GM21447 (cell line): Measurements from ENCODE around the gene UGT1A3.
"Not testable (repeated sequence)": the region's sequence is repeated elsewhere in the genome, so short reads cannot be mapped to it uniquely, and the experiment has no call there.

Experiments
- ATAC-seq: cut with Tn5 transposase; IDR thresholded peaks from one replicate; pipeline ENCODE4 v1.9.1; 2021; ENCODE audit not compliant: unreplicated experiment

The UGT1A3 gene

DNA sequence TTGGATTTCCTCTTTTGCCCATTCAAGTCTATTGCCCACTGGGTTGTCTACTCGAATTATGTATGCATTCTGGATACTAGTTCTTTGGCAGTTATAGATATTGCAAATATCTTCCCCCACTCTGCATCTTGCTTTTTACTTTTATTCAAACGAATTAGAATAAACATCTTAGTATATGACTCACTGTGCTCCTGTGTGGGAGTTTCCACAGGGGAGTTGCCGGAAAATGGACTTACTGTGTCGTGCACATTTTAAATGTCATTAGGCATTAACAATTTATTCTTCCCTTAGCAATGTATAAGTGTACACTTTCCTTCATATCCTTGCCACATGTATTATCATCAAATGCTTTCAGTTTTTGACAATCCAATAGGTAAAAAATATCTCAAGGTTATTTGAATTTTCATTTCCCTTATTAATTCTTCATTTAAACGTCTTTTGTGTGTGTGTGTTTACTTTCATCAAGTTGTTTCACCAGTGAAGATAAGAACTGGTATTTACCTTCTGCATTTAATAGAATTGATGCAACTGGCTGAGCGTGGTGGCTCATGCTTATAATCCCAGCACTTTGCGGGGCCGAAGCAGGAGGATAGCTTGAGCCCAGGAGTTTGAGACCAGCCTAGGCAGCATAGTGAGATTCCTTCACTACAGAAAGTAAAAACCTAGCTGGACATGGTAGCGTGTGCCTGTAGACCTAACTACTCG, 20.8 kb upstream of the UGT1A3 start:
- no peak for ATAC-seq

DNA sequence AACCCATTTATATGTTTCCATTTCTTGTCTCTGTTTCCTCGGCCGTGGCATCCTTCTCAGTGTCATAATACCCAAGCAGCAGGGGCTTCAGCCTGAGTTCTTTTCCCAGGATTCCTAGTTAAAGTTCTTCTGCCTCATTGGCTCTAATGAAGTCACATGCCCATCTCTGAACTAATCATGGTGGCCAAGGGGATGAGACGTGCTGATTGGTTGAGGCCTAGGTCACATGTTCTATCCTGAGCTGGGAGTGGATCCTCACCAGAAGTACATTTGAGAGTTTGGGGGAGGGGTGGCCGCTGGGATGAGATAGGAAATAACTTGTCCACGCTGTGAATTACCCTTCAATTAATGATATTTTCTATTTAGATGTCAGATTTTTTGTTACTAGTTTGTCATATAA, 19.9 kb upstream of the UGT1A3 start:
- no peak for ATAC-seq

DNA sequence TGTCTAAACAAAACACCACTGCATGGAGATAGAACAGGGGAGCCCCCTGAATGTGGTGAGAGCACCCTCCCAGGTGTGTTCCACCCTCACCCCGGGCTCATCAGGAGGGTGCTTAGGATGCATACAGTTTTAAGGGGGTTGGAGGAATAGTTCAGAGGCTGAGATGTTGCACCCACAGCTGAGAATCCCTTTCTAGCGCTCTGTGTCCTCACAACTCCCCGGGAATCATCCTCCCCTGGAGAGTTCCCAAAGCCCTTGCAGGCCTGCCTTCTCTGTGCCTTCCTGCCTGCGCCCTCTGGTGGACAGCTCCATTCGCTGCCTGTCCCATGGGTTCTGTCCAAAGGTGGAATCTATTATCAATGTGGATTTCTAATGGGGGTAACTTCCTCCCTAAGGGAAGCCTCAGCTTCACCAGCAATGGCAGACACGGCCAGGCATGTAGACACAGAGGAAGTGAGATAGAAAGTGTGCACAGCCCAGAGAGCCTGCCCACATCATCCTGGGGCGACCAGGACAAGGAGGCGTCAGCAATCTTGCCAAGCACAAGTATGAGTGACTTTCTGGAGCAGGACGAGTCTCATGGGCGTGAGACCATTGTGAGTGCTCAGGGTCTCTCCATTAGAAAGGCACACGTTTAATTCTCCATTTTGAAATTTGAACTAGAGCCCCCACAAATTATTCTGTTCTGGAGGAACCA, 17.4 kb upstream of the UGT1A3 start:
- no peak for ATAC-seq

DNA sequence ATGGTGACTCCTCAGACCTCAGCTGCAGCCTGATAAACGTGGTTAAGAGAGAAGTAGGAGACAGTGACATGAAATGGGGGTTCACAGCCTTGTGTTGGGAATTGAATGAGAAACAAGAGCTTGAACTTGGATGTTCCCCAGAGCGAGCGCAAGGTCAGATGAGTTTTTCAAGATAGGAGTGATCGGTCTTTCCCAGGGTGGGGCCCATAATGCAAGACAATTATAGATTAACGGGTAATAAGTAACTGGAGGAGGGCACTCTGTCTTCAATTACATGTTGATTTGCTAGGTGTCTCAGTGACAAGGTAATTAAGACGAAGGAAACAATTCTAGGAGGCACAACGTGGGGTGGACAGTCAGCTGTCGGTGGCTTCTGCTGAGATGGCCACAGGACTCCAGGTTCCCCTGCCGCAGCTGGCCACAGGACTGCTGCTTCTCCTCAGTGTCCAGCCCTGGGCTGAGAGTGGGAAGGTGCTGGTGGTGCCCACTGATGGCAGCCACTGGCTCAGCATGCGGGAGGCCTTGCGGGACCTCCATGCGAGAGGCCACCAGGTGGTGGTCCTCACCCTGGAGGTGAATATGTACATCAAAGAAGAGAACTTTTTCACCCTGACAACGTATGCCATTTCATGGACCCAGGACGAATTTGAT, 16.1 kb upstream of the UGT1A3 start, which contains the start of gene UGT1A5:
UGT1A5 (plus strand) TSS at position 297 of the 651 bp plus-strand sequence; CDS start at position 382, 85 bp downstream.
- no peak for ATAC-seq

DNA sequence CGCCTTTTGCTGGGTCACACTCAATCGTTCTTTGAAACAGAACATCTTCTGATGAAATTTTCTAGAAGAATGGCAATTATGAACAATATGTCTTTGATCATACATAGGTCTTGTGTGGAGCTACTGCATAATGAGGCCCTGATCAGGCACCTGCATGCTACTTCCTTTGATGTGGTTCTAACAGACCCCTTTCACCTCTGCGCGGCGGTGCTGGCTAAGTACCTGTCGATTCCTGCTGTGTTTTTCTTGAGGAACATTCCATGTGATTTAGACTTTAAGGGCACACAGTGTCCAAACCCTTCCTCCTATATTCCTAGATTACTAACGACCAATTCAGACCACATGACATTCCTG, 15.6 kb upstream of the UGT1A3 start:
- ATAC-seq = no peak

DNA sequence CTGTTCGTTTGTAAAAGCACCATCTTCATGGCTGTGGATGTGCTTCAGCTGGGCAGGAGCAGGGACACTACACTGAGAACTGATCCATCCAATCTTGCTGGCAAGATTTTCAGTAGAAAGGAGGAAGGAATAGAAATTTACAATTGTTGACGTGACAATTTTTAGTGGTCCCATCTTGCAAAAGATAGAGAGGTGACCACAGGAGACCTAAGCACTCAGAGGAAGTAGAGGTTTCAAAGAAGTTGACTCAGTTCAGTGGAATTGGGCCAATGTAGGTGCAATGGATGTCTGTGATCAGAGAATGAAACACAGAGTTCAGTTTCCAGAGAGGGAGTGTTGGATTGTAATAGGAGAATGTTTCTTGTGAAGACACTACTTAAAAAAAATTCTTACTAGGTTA, 14.7 kb upstream of the UGT1A3 start:
- ATAC-seq = no peak

DNA sequence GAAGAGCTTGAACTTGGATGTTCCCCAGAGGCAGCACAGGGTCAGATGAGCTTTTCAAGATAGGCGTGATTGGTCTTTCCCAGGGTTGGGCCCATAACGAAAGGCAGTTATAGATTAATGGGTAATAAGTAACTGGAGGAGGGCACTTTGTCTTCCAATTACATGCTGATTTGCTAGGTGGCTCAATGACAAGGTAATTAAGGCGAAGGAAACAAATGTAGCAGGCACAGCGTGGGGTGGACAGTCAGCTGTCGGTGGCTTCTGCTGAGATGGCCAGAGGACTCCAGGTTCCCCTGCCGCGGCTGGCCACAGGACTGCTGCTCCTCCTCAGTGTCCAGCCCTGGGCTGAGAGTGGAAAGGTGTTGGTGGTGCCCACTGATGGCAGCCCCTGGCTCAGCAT, 10.3 kb upstream of the UGT1A3 start, which contains the start of gene UGT1A4:
UGT1A4 (plus strand) TSS at position 185 of the 400 bp plus-strand sequence; CDS start at position 270, 85 bp downstream.
- no peak for ATAC-seq

DNA sequence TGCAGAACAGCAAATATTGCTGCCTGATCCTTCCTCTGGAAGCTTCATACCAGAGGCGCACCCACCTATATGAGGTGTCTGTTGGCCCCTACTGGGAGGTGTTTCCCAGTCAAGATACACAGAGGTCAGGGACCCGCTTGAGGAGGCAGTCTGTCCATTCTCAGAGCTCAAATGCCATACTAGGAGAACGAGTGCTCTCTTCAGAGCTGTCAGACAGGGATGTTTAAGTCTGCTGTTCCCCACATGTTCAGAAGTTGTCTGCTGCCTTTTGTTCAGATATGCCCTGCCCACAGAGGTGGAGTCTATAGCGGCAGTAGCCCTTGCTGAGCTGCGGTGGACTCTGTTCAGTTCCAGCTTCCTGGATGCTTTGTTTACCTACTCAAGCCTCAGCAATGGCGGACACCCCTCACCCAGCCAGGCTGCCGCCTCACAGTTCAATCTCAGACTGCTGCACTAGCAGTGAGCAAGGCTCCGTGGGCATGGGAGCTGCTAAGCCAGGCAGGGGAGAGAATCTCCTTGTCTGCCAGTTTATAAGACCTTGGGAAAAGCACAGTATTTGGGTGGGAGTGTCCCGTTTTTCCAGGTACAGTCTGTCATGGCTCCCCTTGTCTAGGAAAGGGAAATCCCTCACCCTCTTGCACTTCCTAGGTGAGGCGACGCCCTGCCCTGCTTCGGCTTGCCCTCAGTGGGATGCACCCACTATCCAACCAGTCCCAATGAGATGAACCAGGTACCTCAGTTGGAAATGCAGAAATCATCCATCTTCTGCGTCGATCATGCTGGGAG, 8.2 kb downstream of the UGT1A3 start:
- ATAC-seq = not testable (repeated sequence)

DNA sequence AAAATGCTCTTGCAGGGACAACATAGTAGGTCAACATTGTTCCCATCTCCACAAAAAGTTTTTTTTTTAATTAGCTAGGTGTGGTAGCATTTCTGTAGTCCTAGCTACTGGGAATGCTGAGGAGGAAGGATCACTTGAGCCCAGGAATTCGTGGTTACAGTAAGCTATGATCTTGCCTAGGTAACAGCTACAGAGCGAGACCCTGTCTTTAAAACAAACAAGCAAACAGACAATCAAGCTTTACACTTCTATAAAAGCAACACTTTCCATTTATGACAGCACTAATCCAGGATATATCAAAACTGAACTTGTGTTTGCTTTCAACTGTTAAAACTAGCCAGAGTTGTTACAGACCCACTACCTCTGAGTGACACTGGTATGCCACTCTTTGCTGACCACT, 12.0 kb downstream of the UGT1A3 start:
- no peak for ATAC-seq

DNA sequence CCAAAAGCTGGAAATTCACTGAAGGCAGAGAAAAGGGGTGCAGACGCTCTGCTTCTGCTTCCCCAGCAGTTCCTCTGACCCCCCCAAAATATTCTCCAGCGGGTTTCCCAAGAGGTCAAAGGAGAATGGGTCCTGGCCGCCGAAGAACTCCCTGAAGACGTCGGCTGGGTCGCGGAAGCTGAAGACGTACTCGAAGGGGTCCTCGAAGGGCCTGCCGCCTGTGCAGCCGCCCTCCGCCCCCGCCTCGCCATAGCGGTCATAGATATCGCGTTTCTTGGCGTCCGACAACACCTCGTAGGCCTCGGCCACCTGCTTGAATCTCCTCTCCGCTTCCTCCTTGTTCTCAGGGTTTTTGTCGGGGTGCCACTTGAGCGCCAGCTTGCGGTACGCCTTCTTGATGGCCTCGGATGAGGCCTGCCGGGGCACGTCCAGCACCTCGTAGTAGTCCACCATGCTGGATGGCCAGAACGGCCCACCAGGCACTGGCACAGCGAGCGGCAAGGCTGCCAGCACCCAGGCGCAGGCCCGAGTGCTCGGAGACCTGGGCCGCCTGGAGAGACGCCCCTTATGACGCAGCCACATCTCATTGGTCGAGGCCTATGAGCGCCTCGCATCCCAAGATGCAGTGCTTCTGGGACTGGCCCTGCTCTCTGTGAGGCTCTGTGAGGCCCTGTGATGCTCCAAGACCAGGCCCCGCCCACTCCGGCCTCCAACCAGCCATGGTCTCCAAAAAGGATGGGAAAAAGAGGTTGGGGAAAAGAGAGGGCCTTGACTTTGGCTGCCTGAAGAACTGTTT, 14.8 kb downstream of the UGT1A3 start:
- ATAC-seq = no peak

DNA sequence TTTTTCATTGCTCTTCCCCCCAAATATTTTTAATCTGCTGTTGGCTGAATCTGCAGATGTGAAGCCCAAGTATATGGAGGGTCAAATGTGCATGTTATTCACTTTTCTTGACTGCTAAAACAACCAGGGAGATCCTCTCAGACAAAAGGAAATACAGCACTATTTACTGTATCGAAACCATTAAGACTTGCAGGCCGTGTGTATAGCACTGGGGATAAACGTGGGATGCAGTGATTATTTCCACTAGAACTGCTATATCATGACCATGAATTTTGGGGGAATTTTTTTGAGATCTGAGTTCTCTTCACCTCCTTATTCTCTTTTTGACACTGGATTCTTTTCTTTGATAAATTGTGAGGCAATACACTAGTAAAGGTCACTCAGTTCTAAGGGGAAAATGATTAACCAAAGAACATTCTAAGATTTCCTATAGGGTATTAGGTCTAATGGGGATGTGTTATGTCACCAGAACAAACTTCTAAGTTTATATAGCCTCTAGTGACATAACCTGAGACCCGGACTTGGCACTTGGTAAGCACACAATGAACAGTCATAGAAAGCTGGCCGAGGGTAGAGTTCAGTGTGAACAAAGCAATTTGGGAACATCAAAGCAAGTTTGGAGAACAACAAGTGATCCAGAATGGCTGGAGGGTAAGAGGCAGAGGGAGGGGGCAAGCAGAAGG, 16.4 kb downstream of the UGT1A3 start:
- ATAC-seq = no peak

DNA sequence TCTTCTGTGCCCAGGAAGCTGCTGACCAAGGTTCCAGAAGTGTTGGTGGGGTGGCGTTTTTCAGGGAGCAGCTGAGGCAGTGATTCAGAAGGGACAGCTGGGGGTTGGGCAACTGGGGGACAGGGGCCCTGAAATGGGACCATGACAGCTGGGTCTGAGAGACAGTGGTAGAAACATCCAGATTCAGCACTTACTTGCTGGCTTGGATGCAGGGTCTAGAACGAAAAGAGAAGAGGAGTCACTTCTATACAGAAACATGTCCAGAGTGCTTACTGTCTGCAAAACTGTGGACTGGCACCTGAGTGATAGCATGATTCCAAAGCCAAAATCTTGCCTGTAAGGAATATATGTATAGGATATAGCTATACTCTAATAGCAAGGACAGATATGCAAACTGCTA, 17.0 kb downstream of the UGT1A3 start:
- not testable (repeated sequence) for ATAC-seq

DNA sequence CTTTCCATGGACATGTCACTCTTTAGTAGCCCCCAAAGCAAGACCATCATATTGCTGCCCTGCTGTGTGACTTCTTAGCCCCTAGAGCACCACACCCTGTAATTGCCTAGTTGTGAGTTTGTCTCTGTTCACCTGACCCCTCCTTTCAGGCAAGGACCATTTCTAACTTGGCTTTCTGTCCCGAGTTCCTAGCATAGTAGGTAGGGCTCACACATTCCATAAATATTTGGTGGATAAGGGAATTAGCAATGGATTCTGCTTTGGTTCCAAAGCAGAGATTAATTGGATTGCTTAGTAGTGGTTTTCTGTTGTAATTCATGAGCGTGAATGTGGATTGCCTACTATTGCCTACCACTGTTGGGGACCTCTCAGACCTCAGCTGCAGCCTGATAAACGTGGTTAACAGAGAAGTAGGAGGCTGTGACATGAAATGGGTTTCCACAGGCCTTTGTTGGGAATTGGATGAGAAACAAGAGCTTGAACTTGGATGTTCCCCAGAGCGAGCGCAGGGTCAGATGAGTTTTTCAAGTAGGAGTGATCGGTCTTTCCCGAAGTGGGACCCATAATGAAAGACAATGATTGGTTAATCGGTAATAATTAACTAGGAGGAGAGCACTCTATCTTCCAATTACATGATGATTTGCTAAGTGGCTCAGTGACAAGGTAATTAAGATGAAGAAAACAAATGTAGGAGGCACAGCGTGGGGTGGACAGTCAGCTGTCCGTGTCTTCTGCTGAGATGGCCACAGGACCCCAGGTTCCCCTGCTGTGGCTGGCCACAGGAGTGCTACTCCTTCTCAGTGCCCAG, 17.8 kb downstream of the UGT1A3 start:
- no peak for ATAC-seq

DNA sequence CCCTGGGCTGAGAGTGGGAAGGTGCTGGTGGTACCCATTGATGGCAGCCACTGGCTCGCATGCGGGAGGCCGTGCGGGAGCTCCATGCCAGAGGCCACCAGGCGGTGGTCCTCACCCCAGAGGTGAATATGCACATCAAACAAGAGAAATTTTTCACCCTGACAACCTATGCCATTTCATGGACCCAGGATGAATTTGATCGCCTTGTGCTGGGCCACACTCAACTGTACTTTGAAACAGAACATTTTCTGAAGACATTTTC, 18.4 kb downstream of the UGT1A3 start:
- no peak for ATAC-seq

DNA sequence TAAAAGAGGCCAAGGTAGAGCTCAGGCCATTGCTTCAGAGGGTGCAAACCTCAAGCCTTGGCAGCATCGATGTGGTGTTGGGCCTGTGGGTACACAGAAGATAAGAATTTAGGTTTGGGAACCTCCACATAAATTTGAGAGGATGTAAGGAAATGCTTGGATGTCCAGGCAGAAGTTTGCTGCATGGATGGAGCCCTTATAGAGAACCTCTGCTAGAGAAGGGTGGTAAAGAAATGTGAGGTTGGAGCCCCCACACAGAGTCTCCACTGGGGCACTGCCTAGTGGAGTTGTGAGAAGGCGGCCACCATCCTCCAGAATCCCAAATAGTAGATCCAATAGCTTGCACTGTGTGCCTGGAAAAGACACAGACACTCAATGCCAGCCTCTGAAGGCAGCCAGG, 21.8 kb downstream of the UGT1A3 start:
- ATAC-seq = not testable (repeated sequence)

DNA sequence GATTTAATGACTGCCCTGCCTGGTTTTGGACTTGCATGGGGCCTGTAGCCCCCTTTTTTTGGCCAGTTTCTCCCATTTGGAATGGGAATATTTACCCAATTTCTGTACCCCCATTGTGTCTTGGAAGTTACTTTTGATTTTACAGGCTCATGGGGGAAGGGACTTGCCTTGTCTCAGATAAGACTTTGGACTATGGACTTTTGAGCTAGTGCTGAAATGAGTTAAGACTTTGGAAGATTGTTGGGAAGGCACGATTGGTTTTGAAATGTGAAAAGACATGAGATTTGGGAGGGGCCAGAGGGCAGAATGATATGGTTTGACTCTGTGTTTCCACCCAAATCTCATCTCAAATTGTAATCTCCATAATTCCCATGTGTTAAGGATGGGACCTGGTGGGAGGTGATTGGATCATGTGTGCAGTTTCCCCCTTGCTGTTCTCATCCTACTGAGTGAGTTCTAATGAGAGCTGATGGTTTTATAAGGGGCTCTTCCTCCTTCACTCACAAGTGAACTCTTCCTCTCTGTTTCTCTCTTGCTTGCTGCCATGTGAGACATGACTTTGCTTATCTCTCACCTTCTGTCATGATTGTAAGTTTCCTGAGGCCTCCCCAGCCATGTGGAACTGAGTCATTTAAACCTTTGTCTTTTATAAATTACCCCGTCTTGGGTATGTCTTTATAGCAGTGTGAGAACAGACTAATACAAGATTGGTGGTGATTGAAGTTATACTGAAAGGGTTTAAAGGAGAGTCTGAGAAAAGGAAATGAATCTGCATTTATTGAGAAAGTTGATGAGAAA, 22.6 kb downstream of the UGT1A3 start:
- not testable (repeated sequence) for ATAC-seq

DNA sequence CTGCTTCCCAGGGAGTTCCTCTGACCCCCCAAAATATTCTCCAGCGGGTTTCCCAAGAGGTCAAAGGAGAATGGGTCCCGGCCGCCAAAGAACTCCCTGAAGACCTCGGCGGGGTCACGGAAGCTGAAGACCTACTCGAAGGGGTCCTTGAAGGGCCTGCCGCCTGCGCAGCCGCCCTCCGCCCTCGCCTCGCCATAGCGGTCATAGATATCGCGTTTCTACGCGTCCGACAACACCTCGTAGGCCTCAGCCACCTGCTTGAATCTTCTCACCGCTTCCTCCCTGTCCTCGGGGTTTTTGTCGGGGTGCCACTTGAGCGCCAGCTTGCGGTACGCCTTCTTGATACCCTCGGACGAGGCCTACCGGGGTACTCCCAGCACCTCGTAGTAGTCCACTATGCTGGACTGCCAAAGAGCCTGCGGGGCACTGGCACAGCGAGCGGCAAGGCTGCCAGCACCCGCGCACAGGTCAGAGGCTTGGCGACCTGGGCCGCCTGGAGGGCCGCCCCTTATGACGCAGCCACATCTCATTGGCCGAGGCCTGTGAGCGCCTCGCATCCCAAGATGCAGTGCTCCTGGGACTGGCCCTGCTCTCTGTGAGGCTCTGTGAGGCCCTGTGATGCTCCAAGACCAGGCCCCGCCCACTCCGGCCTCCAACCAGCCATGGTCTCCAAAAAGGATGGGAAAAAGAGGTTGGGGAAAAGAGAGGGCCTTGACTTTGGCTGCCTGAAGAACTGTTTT, 26.2 kb downstream of the UGT1A3 start:
- no peak for ATAC-seq
